ENCODE measurements around the gene PLCB1. TPM values are rescaled to one million over a fixed set of nuclear protein-coding genes. Genes with fewer than 3 reads are reported as not detected.

PLCB1 gene
- polyA plus RNA-seq, 1 donor (not counting 4 experiments of a cell fraction or from before 2014, with no cell fraction given), result 0.37 TPM

- Histone ChIP-seq H3K27ac (ENCODE audit: control insufficient read depth, insufficient read depth, low read length) (no peak overlapping the region), H3K4me2 (ENCODE audit: control insufficient read depth, extremely low read depth, insufficient read depth, low read depth, low read length) (no peak overlapping the region), H3K27me3 (ENCODE audit: control insufficient read depth, extremely low read depth, insufficient read depth, low read length) (no peaks in the 10 kb centered on the region), H3K9me3 (ENCODE audit: control insufficient read depth, low read depth, low read length) (no peaks in the 10 kb centered on the region), H3K4me3 (ENCODE audit: control insufficient read depth in 2 of 3, extremely low read depth in 1 of 3, insufficient read depth in 2 of 3, low read depth in 1 of 3, low read length in 3 of 3) (no peak overlapping the region), H4K20me1 (ENCODE audit: control insufficient read depth, extremely low read depth, insufficient read depth, low read length) (no peaks in the 10 kb centered on the region), H3K36me3 (ENCODE audit: control insufficient read depth in 2 of 2, extremely low read depth in 1 of 2, insufficient read depth in 2 of 2, low read length in 2 of 2) (no peaks in the 10 kb centered on the region), H3K79me2 (ENCODE audit: control insufficient read depth, insufficient read depth, low read length) (no peaks in the 10 kb centered on the region), H2AFZ (ENCODE audit: control insufficient read depth, low read length) (no peak overlapping the region), H3K9me1 (ENCODE audit: control insufficient read depth, extremely low read depth, insufficient read depth, low read length) (no peaks in the 10 kb centered on the region), H3K9ac (ENCODE audit: control insufficient read depth, extremely low read depth, insufficient read depth, low read length) (no peak overlapping the region), H3K4me1 (ENCODE audit: control insufficient read depth, extremely low read depth, insufficient read depth, low read length) (no peaks in the 10 kb centered on the region)
- DNase-seq (ENCODE audit: low read depth, low spot score) (no peak), FAIRE-seq (no peak)
- dilution Hi-C loops (cut with MboI; ENCODE audit: extremely low pct_ligation_motif_present, low sequenced_read_pairs), result no loop called here
- TF ChIP-seq EZH2 (IDR thresholded peaks at IDR 0.05; ENCODE audit: low read length), result no peak
- no peak for TF ChIP-seq CTCF (optimal IDR thresholded peaks at IDR 0.05 in 1 of 3, IDR thresholded peaks at IDR 0.05 in 1 of 3, conservative IDR thresholded peaks at IDR 0.05 in 1 of 3; ENCODE audit: extremely low read depth in 1 of 3, insufficient read depth in 2 of 3, low read length in 3 of 3)
These were observed 207.3 kb downstream of the PLCB1 start for GRCh38 chr20:8339349-8339748.

- DNase-seq (ENCODE audit: low read depth, low spot score) (no peak), FAIRE-seq (no peak)
- no peaks in the 10 kb centered on the region for H3K9me3 ChIP-seq (ENCODE audit: control insufficient read depth, low read depth, low read length)
- no peaks in the 10 kb centered on the region for H3K4me1 ChIP-seq (ENCODE audit: control insufficient read depth, extremely low read depth, insufficient read depth, low read length)
- H3K4me3 ChIP-seq (ENCODE audit: control insufficient read depth in 2 of 3, extremely low read depth in 1 of 3, insufficient read depth in 2 of 3, low read depth in 1 of 3, low read length in 3 of 3), result no peak overlapping the region
- no peaks in the 10 kb centered on the region for H3K79me2 ChIP-seq (ENCODE audit: control insufficient read depth, insufficient read depth, low read length)
- no peaks in the 10 kb centered on the region for H3K36me3 ChIP-seq (ENCODE audit: control insufficient read depth in 2 of 2, extremely low read depth in 1 of 2, insufficient read depth in 2 of 2, low read length in 2 of 2)
- H4K20me1 ChIP-seq (ENCODE audit: control insufficient read depth, extremely low read depth, insufficient read depth, low read length), result no peaks in the 10 kb centered on the region
- dilution Hi-C loops (cut with MboI; ENCODE audit: extremely low pct_ligation_motif_present, low sequenced_read_pairs), result no loop called here
- no peak overlapping the region for H3K9ac ChIP-seq (ENCODE audit: control insufficient read depth, extremely low read depth, insufficient read depth, low read length)
- H3K9me1 ChIP-seq (ENCODE audit: control insufficient read depth, extremely low read depth, insufficient read depth, low read length), result no peaks in the 10 kb centered on the region
- no peak overlapping the region for H3K27ac ChIP-seq (ENCODE audit: control insufficient read depth, insufficient read depth, low read length)
- no peak overlapping the region for H3K4me2 ChIP-seq (ENCODE audit: control insufficient read depth, extremely low read depth, insufficient read depth, low read depth, low read length)
- no peak for TF ChIP-seq CTCF (optimal IDR thresholded peaks at IDR 0.05 in 1 of 3, IDR thresholded peaks at IDR 0.05 in 1 of 3, conservative IDR thresholded peaks at IDR 0.05 in 1 of 3; ENCODE audit: extremely low read depth in 1 of 3, insufficient read depth in 2 of 3, low read length in 3 of 3)
- TF ChIP-seq EZH2 (IDR thresholded peaks at IDR 0.05; ENCODE audit: low read length), result no peak
- no peaks in the 10 kb centered on the region for H3K27me3 ChIP-seq (ENCODE audit: control insufficient read depth, extremely low read depth, insufficient read depth, low read length)
- no peak overlapping the region for H2AFZ ChIP-seq (ENCODE audit: control insufficient read depth, low read length)
These were observed 210.3 kb downstream of the PLCB1 start for GRCh38 chr20:8342391-8342790.

Measured in keratinocyte (primary cell).